RWPE2 (cell line): ENCODE data around the gene SRGAP1.
A peak's percentile ranks its signal among the peaks of the same experiment; 100 is the strongest.

Source experiments
- ATAC-seq: fragments of 200-7000 bp; cut with Tn5 transposase; 3 replicates; pipeline ENCODE4 v1.9.1; 2021; ENCODE audit warnings: low read depth
- DNase-seq: peaks from one replicate; pipeline ENCODE4 v3.0.0-alpha.2; 2020; ENCODE audit warnings: low spot score
- H3K27ac ChIP-seq: fragments of 450-650 bp; 2 replicates; pipeline ENCODE4 v1.5.1; 2017; ENCODE audit warnings: mild to moderate bottlenecking; ENCODE audit not compliant: poor library complexity, severe bottlenecking
- H3K27me3 ChIP-seq: fragments of 250-450 bp; sonication (Bioruptor Pico); 2 replicates; pipeline ENCODE4 v1.5.1; 2021; ENCODE audit warnings: mild to moderate bottlenecking, moderate library complexity; ENCODE audit not compliant: insufficient read depth, poor library complexity, severe bottlenecking
- H3K36me3 ChIP-seq: fragments of 250-450 bp; sonication (Bioruptor Pico); 2 replicates; pipeline ENCODE4 v1.5.1; 2020; ENCODE audit warnings: low read depth, mild to moderate bottlenecking, moderate library complexity
- H3K4me1 ChIP-seq: fragments of 250-450 bp; sonication (Bioruptor Pico); 2 replicates; pipeline ENCODE4 v1.5.1; 2021; ENCODE audit warnings: mild to moderate bottlenecking, moderate library complexity; ENCODE audit not compliant: insufficient read depth, poor library complexity, severe bottlenecking
- H3K4me3 ChIP-seq: fragments of 250-450 bp; sonication (Bioruptor Pico); 2 replicates; pipeline ENCODE4 v1.5.1; 2021; ENCODE audit warnings: mild to moderate bottlenecking, moderate library complexity; ENCODE audit not compliant: severe bottlenecking
- H3K9me3 ChIP-seq: fragments of 250-450 bp; sonication (Bioruptor Pico); 2 replicates; pipeline ENCODE4 v1.5.1; 2021; ENCODE audit warnings: mild to moderate bottlenecking, moderate library complexity; ENCODE audit not compliant: severe bottlenecking
- CTCF ChIP-seq: fragments of 450-650 bp; IDR thresholded peaks from one replicate; pipeline ENCODE4 v1.5.1; 2017; ENCODE audit warnings: mild to moderate bottlenecking, moderate library complexity; ENCODE audit not compliant: poor library complexity, severe bottlenecking

Gene SRGAP1

GRCh38 chr12:64083285-64084210 lies 239.0 kb downstream of the SRGAP1 start:
- Histone ChIP-seq H3K4me3 (no peak overlapping the region), H3K9me3 (no peaks in the 10 kb centered on the region), H3K4me1 (peaks cover 38% of the 10 kb centered on the region), H3K27ac (peak overlapping the region; percentile 52), H3K27me3 (no peaks in the 10 kb centered on the region), H3K36me3 (peaks cover 44% of the 10 kb centered on the region)
- ATAC-seq: peak; percentile 62
- no peak for DNase-seq
- no peak for TF ChIP-seq CTCF

- Histone ChIP-seq H3K27me3 (no peaks in the 10 kb centered on the region), H3K9me3 (no peaks in the 10 kb centered on the region), H3K36me3 (peaks cover 31% of the 10 kb centered on the region), H3K4me1 (peaks cover 50% of the 10 kb centered on the region), H3K4me3 (no peak overlapping the region), H3K27ac (peak overlapping the region; percentile 17)
- TF ChIP-seq CTCF: no peak
- DNase-seq: no peak
- ATAC-seq: no peak
Observed at GRCh38 chr12:64085154-64085553, 240.7 kb downstream of the SRGAP1 start.

DNA sequence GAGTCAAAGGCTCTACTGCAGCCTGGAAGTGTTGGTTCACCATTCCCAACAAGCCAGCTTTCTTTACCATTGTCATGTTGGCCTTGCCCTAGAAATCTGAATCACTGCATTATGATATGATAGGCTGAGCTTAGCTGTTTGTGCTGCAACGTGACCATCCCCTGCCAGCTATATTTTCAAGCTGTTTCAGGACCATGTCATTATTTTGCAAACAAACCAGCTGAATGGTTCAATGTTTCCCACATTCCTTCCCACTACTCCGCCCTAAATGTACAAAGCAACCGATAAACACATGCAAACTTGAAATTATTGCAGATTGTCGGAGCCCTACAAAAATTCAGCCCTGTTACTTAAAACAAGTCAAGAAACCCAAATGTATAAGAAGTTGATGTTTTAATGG lies 241.5 kb downstream of the SRGAP1 start:
- peak overlapping the region; percentile 17 for H3K27ac ChIP-seq
- H3K27me3 ChIP-seq: no peaks in the 10 kb centered on the region
- ATAC-seq (no peak), DNase-seq (no peak)
- H3K36me3 ChIP-seq: peaks cover 33% of the 10 kb centered on the region
- peaks cover 42% of the 10 kb centered on the region for H3K4me1 ChIP-seq
- H3K9me3 ChIP-seq: no peaks in the 10 kb centered on the region
- no peak for TF ChIP-seq CTCF
- H3K4me3 ChIP-seq: no peak overlapping the region

DNA sequence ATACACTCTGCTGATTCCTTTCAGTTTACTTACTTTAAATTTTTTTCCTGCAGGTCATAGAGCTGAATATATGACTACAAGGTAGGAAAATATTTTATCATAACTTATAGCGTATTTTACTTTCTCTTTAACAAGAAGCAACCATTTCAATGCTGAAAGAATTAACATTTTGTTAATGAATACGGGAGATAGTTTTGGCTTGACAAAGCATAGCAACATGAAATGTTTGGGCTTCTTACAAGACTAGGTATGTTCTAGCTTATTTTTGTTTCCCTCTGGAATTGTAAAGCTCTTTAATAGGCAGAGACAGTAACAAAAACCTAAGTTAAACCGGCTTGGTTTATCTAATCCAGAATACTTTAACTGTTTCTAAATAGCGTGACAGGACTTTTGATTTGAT lies 242.4 kb downstream of the SRGAP1 start:
- H3K9me3 ChIP-seq: no peaks in the 10 kb centered on the region
- no peak overlapping the region for H3K4me3 ChIP-seq
- H3K27me3 ChIP-seq: no peaks in the 10 kb centered on the region
- peak overlapping the region; percentile 96 for H3K27ac ChIP-seq
- peaks cover 39% of the 10 kb centered on the region for H3K4me1 ChIP-seq
- no peak for ATAC-seq
- DNase-seq: no peak
- no peak for TF ChIP-seq CTCF
- peaks cover 32% of the 10 kb centered on the region for H3K36me3 ChIP-seq

GRCh38 chr12:64087761-64088160 lies 243.3 kb downstream of the SRGAP1 start:
- DNase-seq: no peak
- peak overlapping the region; percentile 96 for H3K27ac ChIP-seq
- no peaks in the 10 kb centered on the region for H3K9me3 ChIP-seq
- peaks cover 36% of the 10 kb centered on the region for H3K4me1 ChIP-seq
- no peak for ATAC-seq
- no peak for TF ChIP-seq CTCF
- peaks cover 38% of the 10 kb centered on the region for H3K36me3 ChIP-seq
- H3K4me3 ChIP-seq: no peak overlapping the region
- H3K27me3 ChIP-seq: no peaks in the 10 kb centered on the region
